RWPE2 (cell line): ENCODE measurements around the gene UIMC1.
A peak's percentile ranks its signal among the peaks of the same experiment; 100 is the strongest.

Experiments used
- ATAC-seq: fragments of 200-7000 bp; cut with Tn5 transposase; 3 replicates; pipeline ENCODE4 v1.9.1; 2021; ENCODE audit warnings: low read depth
- DNase-seq: peaks from one replicate; pipeline ENCODE4 v3.0.0-alpha.2; 2020; ENCODE audit warnings: low spot score
- H3K27ac ChIP-seq: fragments of 450-650 bp; 2 replicates; pipeline ENCODE4 v1.5.1; 2017; ENCODE audit warnings: mild to moderate bottlenecking; ENCODE audit not compliant: poor library complexity, severe bottlenecking
- H3K27me3 ChIP-seq: fragments of 250-450 bp; sonication (Bioruptor Pico); 2 replicates; pipeline ENCODE4 v1.5.1; 2021; ENCODE audit warnings: mild to moderate bottlenecking, moderate library complexity; ENCODE audit not compliant: insufficient read depth, poor library complexity, severe bottlenecking
- H3K36me3 ChIP-seq: fragments of 250-450 bp; sonication (Bioruptor Pico); 2 replicates; pipeline ENCODE4 v1.5.1; 2020; ENCODE audit warnings: low read depth, mild to moderate bottlenecking, moderate library complexity
- H3K4me1 ChIP-seq: fragments of 250-450 bp; sonication (Bioruptor Pico); 2 replicates; pipeline ENCODE4 v1.5.1; 2021; ENCODE audit warnings: mild to moderate bottlenecking, moderate library complexity; ENCODE audit not compliant: insufficient read depth, poor library complexity, severe bottlenecking
- H3K4me3 ChIP-seq: fragments of 250-450 bp; sonication (Bioruptor Pico); 2 replicates; pipeline ENCODE4 v1.5.1; 2021; ENCODE audit warnings: mild to moderate bottlenecking, moderate library complexity; ENCODE audit not compliant: severe bottlenecking
- H3K9me3 ChIP-seq: fragments of 250-450 bp; sonication (Bioruptor Pico); 2 replicates; pipeline ENCODE4 v1.5.1; 2021; ENCODE audit warnings: mild to moderate bottlenecking, moderate library complexity; ENCODE audit not compliant: severe bottlenecking
- CTCF ChIP-seq: fragments of 450-650 bp; IDR thresholded peaks from one replicate; pipeline ENCODE4 v1.5.1; 2017; ENCODE audit warnings: mild to moderate bottlenecking, moderate library complexity; ENCODE audit not compliant: poor library complexity, severe bottlenecking

Gene UIMC1

GRCh38 chr5:176889321-176890280 lies 117.0 kb downstream of the UIMC1 start:
- Histone ChIP-seq H3K27me3 (no peaks in the 10 kb centered on the region), H3K9me3 (no peaks in the 10 kb centered on the region), H3K4me3 (no peak overlapping the region), H3K4me1 (no peaks in the 10 kb centered on the region), H3K27ac (no peak overlapping the region), H3K36me3 (no peaks in the 10 kb centered on the region)
- no peak for DNase-seq
- no peak for TF ChIP-seq CTCF
- ATAC-seq = no peak

GRCh38 chr5:176888865-176889165 lies 117.8 kb downstream of the UIMC1 start:
- Histone ChIP-seq H3K27ac (no peak overlapping the region), H3K36me3 (no peaks in the 10 kb centered on the region), H3K9me3 (no peaks in the 10 kb centered on the region), H3K27me3 (no peaks in the 10 kb centered on the region), H3K4me3 (no peak overlapping the region), H3K4me1 (no peaks in the 10 kb centered on the region)
- no peak for DNase-seq
- no peak for ATAC-seq
- no peak for TF ChIP-seq CTCF

DNA sequence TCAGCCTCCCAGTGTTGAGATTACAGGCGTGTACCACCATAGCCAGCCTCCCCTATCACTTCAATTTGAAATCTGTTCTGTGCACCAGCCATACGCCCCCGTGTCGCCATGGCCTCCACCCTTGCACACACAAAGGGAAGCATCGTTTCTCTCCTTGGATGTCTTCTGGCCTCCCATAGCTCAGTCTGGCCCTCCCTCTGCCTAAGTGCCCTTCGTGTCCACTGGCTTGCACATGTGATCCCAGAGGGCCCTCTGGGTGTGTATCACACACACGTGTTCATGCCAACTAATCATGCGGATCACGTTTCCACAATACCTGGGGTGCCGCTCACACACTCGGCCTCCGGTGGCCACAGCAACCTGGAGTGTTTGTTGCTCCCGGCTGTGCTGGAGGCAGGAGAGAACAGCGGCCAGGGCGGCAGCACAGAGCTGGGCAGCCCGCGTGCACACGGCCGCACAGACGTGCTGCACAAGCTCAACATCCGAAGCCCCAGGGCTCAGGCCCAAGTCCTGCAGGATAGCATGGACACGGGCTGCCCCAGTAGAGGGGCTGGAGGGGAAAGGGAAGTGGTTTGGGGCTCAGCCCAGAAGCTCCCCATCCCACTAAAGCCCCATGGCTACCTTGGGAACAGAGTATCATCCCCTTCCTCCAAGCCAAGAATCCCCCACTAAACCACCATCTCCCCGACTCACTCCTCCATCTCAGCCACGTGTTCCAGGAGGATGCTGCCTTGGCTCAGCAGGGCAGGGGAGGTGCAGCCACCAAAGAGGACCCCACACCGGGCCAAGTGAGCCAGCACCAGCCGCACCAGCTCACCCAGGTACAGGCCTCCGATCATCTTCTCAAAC lies 118.3 kb downstream of the UIMC1 start:
- TF ChIP-seq CTCF = no peak
- Histone ChIP-seq H3K36me3 (no peaks in the 10 kb centered on the region), H3K4me1 (no peaks in the 10 kb centered on the region), H3K9me3 (no peaks in the 10 kb centered on the region), H3K4me3 (no peak overlapping the region), H3K27me3 (no peaks in the 10 kb centered on the region), H3K27ac (no peak overlapping the region)
- no peak for DNase-seq
- ATAC-seq = no peak

DNA sequence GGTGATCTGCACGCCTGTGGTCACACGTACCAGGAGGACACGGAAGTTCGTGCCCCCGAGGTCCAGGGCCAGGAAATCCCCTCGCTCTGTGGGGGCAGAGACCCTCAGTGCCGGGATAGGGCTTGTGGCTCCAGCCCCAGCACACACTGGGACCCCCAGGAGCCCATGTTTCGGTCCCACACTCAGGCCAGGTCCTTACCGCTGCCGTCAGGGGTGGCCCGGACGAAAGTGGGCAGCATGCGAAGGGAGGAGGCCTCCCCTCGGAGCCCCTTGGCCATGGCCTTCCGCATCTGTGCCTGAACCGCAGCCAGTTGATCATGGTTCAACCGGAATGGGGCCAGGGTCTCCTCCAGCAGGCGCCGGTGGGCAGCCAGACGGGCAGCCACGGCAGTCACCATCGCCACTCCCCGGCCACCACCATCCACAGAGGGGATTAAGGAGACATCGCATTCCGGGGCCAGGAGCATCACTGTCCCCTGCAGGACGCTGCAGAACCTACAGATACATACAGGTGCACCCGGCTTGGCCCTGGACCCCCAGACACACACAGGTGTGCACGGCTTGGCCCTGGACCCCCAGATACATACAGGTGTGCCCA lies 119.2 kb downstream of the UIMC1 start:
- no peak for TF ChIP-seq CTCF
- no peak overlapping the region for H3K27ac ChIP-seq
- DNase-seq = peak; percentile 56
- no peak for ATAC-seq
- no peaks in the 10 kb centered on the region for H3K9me3 ChIP-seq
- no peaks in the 10 kb centered on the region for H3K4me1 ChIP-seq
- no peaks in the 10 kb centered on the region for H3K27me3 ChIP-seq
- no peaks in the 10 kb centered on the region for H3K36me3 ChIP-seq
- H3K4me3 ChIP-seq = no peak overlapping the region
